AG04450 (cell line): ENCODE measurements around the gene OXLD1. TPM values are rescaled to one million over a fixed set of nuclear protein-coding genes. Genes with fewer than 3 reads are reported as not detected.

Experiments
- CTCF ChIA-PET: fragments of 300-600, 350-600 bp; formaldehyde crosslinking; extraction: SDS; loops from one replicate; lab custom pipeline; 2022; ENCODE audit warnings: antibody characterized with exemption, inconsistent platforms; lab: Charles Lee
- POLR2A ChIA-PET: fragments of 350-600 bp; formaldehyde crosslinking; extraction: SDS; loops from one replicate; lab custom pipeline; 2021; ENCODE audit warnings: antibody characterized with exemption, inconsistent platforms; lab: Yijun Ruan, JAX
- DNase-seq: peaks from one replicate; pipeline ENCODE4 v3.0.0-alpha.2; 2011; ENCODE audit warnings: low read depth, low spot score
- H3K27ac ChIP-seq: one replicate; pipeline ENCODE4 v1.5.1; 2012; ENCODE audit warnings: low read depth, low read length, control low read depth
- H3K27me3 ChIP-seq: one replicate; pipeline ENCODE4 v1.6.0; 2012; ENCODE audit warnings: low read length; ENCODE audit not compliant: control insufficient read depth, insufficient read depth
- H3K4me3 ChIP-seq: 2 replicates; pipeline ENCODE4 v1.5.1; 2011; ENCODE audit warnings: mild to moderate bottlenecking, low read depth, low read length, control low read depth
- H3K9me3 ChIP-seq: 2 replicates; pipeline ENCODE4 v1.5.1; 2012; ENCODE audit warnings: low read length; ENCODE audit not compliant: control insufficient read depth, insufficient read depth
- CTCF ChIP-seq: IDR thresholded peaks from 2 replicates; pipeline ENCODE4 v1.5.1; 2011; ENCODE audit warnings: low read depth, low read length, control low read depth, inconsistent platforms
- polyA plus RNA-seq: library from polyadenylated mRNA; depleted of rRNA; stranded (reverse); fragments of >200 nt; gene quantifications from 2 replicates; pipeline ENCODE4 v1.2.3, GENCODE V29; 2011

The OXLD1 gene
- polyA plus RNA-seq, 1 experiment, result 13.4 TPM

GRCh38 chr17:81705518-81706231 lies 39.3 kb upstream of the OXLD1 start:
- no peak for DNase-seq
- no peak for TF ChIP-seq CTCF

GRCh38 chr17:81703747-81704654 lies 37.6 kb upstream of the OXLD1 start:
- ChIA-PET POLR2A (interaction anchor here (0.5 to 3.8 kb wide), 10 partner anchors 8 to 192 kb away, joined by 3 to 35 read pairs (median 4); partner anchors contain the start of genes ACTG1, ARL16, CCDC137 and HGS), CTCF (no interaction called here)
- Histone ChIP-seq H3K4me3 (peak overlapping the region; percentile 90), H3K9me3 (no peaks in the 10 kb centered on the region; the same call in 1 of the 2 replicates), H3K27me3 (no peaks in the 10 kb centered on the region), H3K27ac (peak overlapping the region; percentile 21)
- DNase-seq, result no peak
- TF ChIP-seq CTCF, result no peak

More at GRCh38 chr17:81705518-81706231, 39.3 kb upstream of the OXLD1 start:
- ChIA-PET POLR2A (no interaction called here), CTCF (no interaction called here)
- no peaks in the 10 kb centered on the region for H3K27me3 ChIP-seq
- no peak overlapping the region for H3K4me3 ChIP-seq
- H3K27ac ChIP-seq, result no peak overlapping the region
- no peaks in the 10 kb centered on the region; the same call in 1 of the 2 replicates for H3K9me3 ChIP-seq

GRCh38 chr17:81702934-81703746 lies 36.7 kb upstream of the OXLD1 start, which contains the start of gene MRPL12:
MRPL12 (plus strand) TSS chr17:81703367; CDS start chr17:81703502, 135 bp downstream.
- H3K27me3 ChIP-seq, result no peaks in the 10 kb centered on the region
- peak; percentile 58 for DNase-seq
- no peaks in the 10 kb centered on the region; the same call in 1 of the 2 replicates for H3K9me3 ChIP-seq
- no peak for TF ChIP-seq CTCF
- POLR2A ChIA-PET, result interaction anchor here (0.5 to 3.8 kb wide), 15 partner anchors 8 to 341 kb away, joined by 3 to 35 read pairs (median 4); partner anchors contain the start of genes ACTG1, ARL16, CCDC137 and HGS
- peak within 1 kb of the TSS; percentile 87 for H3K27ac ChIP-seq
- H3K4me3 ChIP-seq, result peak within 1 kb of the TSS; percentile 90
- CTCF ChIA-PET, result no interaction called here

- H3K27ac ChIP-seq, result peak overlapping the region; percentile 21
- DNase-seq, result no peak
- POLR2A ChIA-PET, result interaction anchor here (0.5 to 3.8 kb wide), 5 partner anchors 18 to 239 kb away, joined by 3 to 35 read pairs (median 5); partner anchors contain the start of genes ARL16, CCDC137, HGS and MCRIP1
- 0 out of 2 replicates have a peak, but pooled peaks have one; percentile 7 for TF ChIP-seq CTCF
- H3K4me3 ChIP-seq, result peak overlapping the region; percentile 90
- CTCF ChIA-PET, result interaction anchor here (1.2 kb wide), 1 partner anchor 16 kb away, joined by 3 read pairs; no protein-coding TSS in a partner anchor
- H3K27me3 ChIP-seq, result no peaks in the 10 kb centered on the region
- H3K9me3 ChIP-seq, result no peaks in the 10 kb centered on the region; the same call in 1 of the 2 replicates
These were observed 35.1 kb upstream of the OXLD1 start for GRCh38 chr17:81701288-81702071.
